ENCODE measurements around the gene EFNA1.

The EFNA1 gene

GRCh38 chr1:155084722-155085503 is 42.8 kb upstream of the EFNA1 start (continued):
- TF ChIP-seq ZBTB44 (tag by site-specific recombination; IDR thresholded peaks at IDR 0.05) (0 out of 2 replicates have a peak, but pooled peaks have one; percentile 59), ZBTB6 (tag by site-specific recombination; IDR thresholded peaks at IDR 0.05) (no peak), ZBTB7A (tag by site-specific recombination; IDR thresholded peaks at IDR 0.05; ENCODE audit: low read depth) (no peak), ZNF239 (tag by site-specific recombination; IDR thresholded peaks at IDR 0.05) (no peak)

GRCh38 chr1:155085504-155086127 is 42.1 kb upstream of the EFNA1 start:
- peak overlapping the region; percentile 78 for H3K4me3 ChIP-seq (ENCODE audit: low read depth, low read length)
- H3K36me3 ChIP-seq (ENCODE audit: control insufficient read depth in 2 of 2, insufficient read depth in 1 of 2, low read length in 2 of 2) = no peaks in the 10 kb centered on the region
- H3K9me3 ChIP-seq (ENCODE audit: control insufficient read depth, insufficient read depth, low read depth, low read length) = no peaks in the 10 kb centered on the region
- ChIA-PET POLR2A (interaction anchor here (0.6 to 1.6 kb wide), 8 partner anchors 22 to 87 kb away, joined by 3 to 9 read pairs (median 4); partner anchors contain the start of genes ADAM15, DPM3, EFNA1 and EFNA4), CTCF (interaction anchor here (0.5 to 4.5 kb wide), 58 partner anchors 8 to 543 kb away, joined by 3 to 117 read pairs (median 4); partner anchors contain the start of genes ADAM15, EFNA4, KRTCAP2 and PBXIP1)
- H3K4me1 ChIP-seq (ENCODE audit: control insufficient read depth, insufficient read depth, low read length) = peaks cover 10% of the 10 kb centered on the region
- peak overlapping the region; percentile 61; the same call in 1 of the 2 replicates for H3K27ac ChIP-seq (ENCODE audit: extremely low read depth, low read depth, low read length)
- no peak for TF ChIP-seq ZNF292 (tag by site-specific recombination; IDR thresholded peaks at IDR 0.05; ENCODE audit: borderline replicate concordance, low read depth)
- TF ChIP-seq SP2 (tag by site-specific recombination; IDR thresholded peaks at IDR 0.05) = peak; percentile 60
- TF ChIP-seq ZNF530 (tag by site-specific recombination; IDR thresholded peaks at IDR 0.05; ENCODE audit: low read depth) = no peak
- TF ChIP-seq KLF8 (tag by site-specific recombination; IDR thresholded peaks at IDR 0.05) = peak; percentile 71
- no peak for TF ChIP-seq ZSCAN30 (tag by site-specific recombination; IDR thresholded peaks at IDR 0.05)
- TF ChIP-seq ZNF777 (tag by site-specific recombination; IDR thresholded peaks at IDR 0.05; ENCODE audit: borderline replicate concordance) = peak; percentile 88
- TF ChIP-seq ZNF560 (tag by site-specific recombination; IDR thresholded peaks at IDR 0.05; ENCODE audit: borderline replicate concordance) = no peak
- TF ChIP-seq ZBTB17 (tag by site-specific recombination; IDR thresholded peaks at IDR 0.05) = no peak
- no peak for TF ChIP-seq ZNF785 (tag by site-specific recombination; IDR thresholded peaks at IDR 0.05)
- no peak for TF ChIP-seq ZNF112 (tag by site-specific recombination; IDR thresholded peaks at IDR 0.05)
- TF ChIP-seq KLF1 (tag by site-specific recombination; IDR thresholded peaks at IDR 0.05) = peak; percentile 37; the same call in 1 of the 2 replicates
- TF ChIP-seq ZNF37A (tag by site-specific recombination; IDR thresholded peaks at IDR 0.05) = no peak
- TF ChIP-seq ZNF157 (tag by site-specific recombination; IDR thresholded peaks at IDR 0.05) = no peak
- no peak for TF ChIP-seq ZFP69B (tag by site-specific recombination; IDR thresholded peaks at IDR 0.05)
- TF ChIP-seq EGR2 (tag by site-specific recombination; IDR thresholded peaks at IDR 0.05; ENCODE audit: low read depth) = peak; percentile 59
- no peak for TF ChIP-seq KLF17 (tag by site-specific recombination; IDR thresholded peaks at IDR 0.05)
- TF ChIP-seq RBAK (tag by site-specific recombination; IDR thresholded peaks at IDR 0.05) = no peak; the same call in 1 of the 2 replicates
- TF ChIP-seq ZNF335 (tag by site-specific recombination; conservative IDR thresholded peaks at IDR 0.05) = peak; percentile 96
- no peak for TF ChIP-seq ZNF280C (tag by site-specific recombination; IDR thresholded peaks at IDR 0.05)
- no peak; the same call in 1 of the 2 replicates for TF ChIP-seq ZNF324 (tag by site-specific recombination; IDR thresholded peaks at IDR 0.05)
- TF ChIP-seq INSM2 (tag by site-specific recombination; IDR thresholded peaks at IDR 0.05) = 0 out of 2 replicates have a peak, but pooled peaks have one; percentile 16
- TF ChIP-seq ZNF202 (tag by site-specific recombination; IDR thresholded peaks at IDR 0.05; ENCODE audit: borderline replicate concordance) = no peak
- TF ChIP-seq KLF7 (tag by site-specific recombination; IDR thresholded peaks at IDR 0.05; ENCODE audit: borderline replicate concordance) = peak; percentile 52; the same call in 1 of the 2 replicates
- TF ChIP-seq HOXD13 (CRISPR knock-in tag; IDR thresholded peaks at IDR 0.05; ENCODE audit: borderline replicate concordance) = no peak

Data from HEK293 (cell line).